K562 (cell line): ENCODE data around the gene ELOVL7.

Experiments used
- CBX5 ChIP-seq: IDR thresholded peaks from 2 replicates; pipeline ENCODE4 v1.6.1; 2014; ENCODE audit warnings: low read depth, borderline replicate concordance
- FOXJ3 ChIP-seq: sonication (generic); formaldehyde crosslinking; IDR thresholded peaks from 2 replicates; pipeline ENCODE4 v1.4.0; 2020; ENCODE audit warnings: mild to moderate bottlenecking, missing genetic modification reagents
- TBP ChIP-seq: optimal IDR thresholded peaks from 2 replicates; pipeline ENCODE3; 2011; ENCODE audit warnings: low read depth, low read length, improper control_type of control experiment
- TF ChIP-seq, protein P1 (sequence below): sonication (generic); formaldehyde crosslinking; IDR thresholded peaks from 2 replicates; pipeline ENCODE4 v1.9.0; 2022; ENCODE audit warnings: mild to moderate bottlenecking, missing genetic modification reagents

GRCh38 chr5:60836131-60836530 is 7.9 kb downstream of the ELOVL7 start:
- TF ChIP-seq, protein P1, sequence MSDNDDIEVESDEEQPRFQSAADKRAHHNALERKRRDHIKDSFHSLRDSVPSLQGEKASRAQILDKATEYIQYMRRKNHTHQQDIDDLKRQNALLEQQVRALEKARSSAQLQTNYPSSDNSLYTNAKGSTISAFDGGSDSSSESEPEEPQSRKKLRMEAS (CRISPR knock-in tag), result no peak
- TF ChIP-seq CBX5 (no peak), TBP (no peak), FOXJ3 (CRISPR knock-in tag) (no peak)
